A549 (cell line): ENCODE data around the gene TXNL4A.

Experiments
- CHD2 ChIP-seq: fragments of 150-350 bp; IDR thresholded peaks from 2 replicates; pipeline ENCODE4 v1.6.1; 2014; ENCODE audit warnings: low read length; ENCODE audit not compliant: partially characterized antibody
- CTCF ChIP-seq: fragments of >200 bp; sonication (Bioruptor Twin); formaldehyde crosslinking; IDR thresholded peaks from 3 replicates; pipeline ENCODE4 v1.5.1; 2016
- MYC ChIP-seq: IDR thresholded peaks from 2 replicates; pipeline ENCODE4 v1.6.1; 2012; ENCODE audit warnings: mild to moderate bottlenecking, inconsistent platforms, low read length, improper control_type of control experiment, borderline replicate concordance
- PBX3 ChIP-seq: IDR thresholded peaks from 2 replicates; pipeline ENCODE4 v1.6.1; 2012
- RFX5 ChIP-seq: fragments of 450-650 bp; IDR thresholded peaks from 2 replicates; pipeline ENCODE4 v1.7.1; 2014; ENCODE audit warnings: antibody characterized with exemption, mild to moderate bottlenecking, moderate library complexity

GRCh38 chr18:79979843-79980242, 8.5 kb downstream of the TXNL4A start:
- TF ChIP-seq PBX3: no peak
- TF ChIP-seq RFX5: no peak
- TF ChIP-seq CTCF: no peak
- no peak for TF ChIP-seq CHD2
- no peak for TF ChIP-seq MYC
